Measurements from ENCODE around the gene MRPL52. TPM values are rescaled to one million over a fixed set of nuclear protein-coding genes. Genes with fewer than 3 reads are reported as not detected.
A peak's percentile ranks its signal among the peaks of the same experiment; 100 is the strongest.

MRPL52 gene
- total RNA-seq, 1 experiment from 2014 or later = 180 TPM

DNA sequence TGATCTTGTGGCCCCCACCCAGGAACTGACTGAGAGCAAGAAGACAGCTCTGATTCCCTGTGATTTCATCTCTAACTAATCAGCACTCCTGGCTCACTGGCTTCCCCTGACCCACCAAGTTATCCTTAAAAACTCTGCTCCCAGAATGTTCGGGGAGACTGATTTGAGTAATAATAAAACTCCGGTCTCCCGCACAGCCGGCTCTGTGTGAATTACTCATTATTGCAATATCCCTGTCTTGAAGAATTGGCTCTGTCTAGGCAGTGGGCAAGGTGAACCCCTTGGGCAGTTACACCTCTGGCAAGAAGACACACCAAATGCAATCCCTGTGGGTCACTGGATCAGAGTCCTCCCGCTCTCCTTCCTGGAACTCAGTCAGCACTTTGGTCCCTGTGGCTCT lies 35.7 kb upstream of the MRPL52 start:
- ChIA-PET POLR2A (ENCODE audit: unreplicated experiment) (no interaction called here), CTCF (no interaction called here)
- BruUV-seq (replicated peaks) = no TSS peak
- Histone ChIP-seq H3K4me3 (ENCODE audit: low read length) (no peak overlapping the region), H3K4me2 (ENCODE audit: low read length) (no peak overlapping the region), H3K9me2 (replicated peaks; ENCODE audit: low read length) (no peaks in the 10 kb centered on the region), H3F3A (ENCODE audit: low read length, unreplicated experiment) (no peaks in the 10 kb centered on the region), H4K20me1 (ENCODE audit: low read length) (no peaks in the 10 kb centered on the region), H3K36me3 (ENCODE audit: low read depth, low read length) (no peaks in the 10 kb centered on the region), H3K27me3 (ENCODE audit: low read length) (no peaks in the 10 kb centered on the region), H3K9ac (ENCODE audit: low read length) (no peak overlapping the region), H3K9me3 (ENCODE audit: low read length) (no peaks in the 10 kb centered on the region), H2AFZ (ENCODE audit: low read length) (no peak overlapping the region), H3K79me2 (ENCODE audit: low read length) (no peaks in the 10 kb centered on the region), H3K27ac (ENCODE audit: low read length) (no peak overlapping the region), H3K4me1 (ENCODE audit: insufficient read depth, low read length) (peaks cover 14% of the 10 kb centered on the region)
- intact Hi-C loops (cut with micrococcal nuclease) = no loop called here
- no peak for DNase-seq
- TF ChIP-seq EZH2 (IDR thresholded peaks at IDR 0.05; ENCODE audit: low read length, unreplicated experiment) = no peak
- ATAC-seq = no peak

DNA sequence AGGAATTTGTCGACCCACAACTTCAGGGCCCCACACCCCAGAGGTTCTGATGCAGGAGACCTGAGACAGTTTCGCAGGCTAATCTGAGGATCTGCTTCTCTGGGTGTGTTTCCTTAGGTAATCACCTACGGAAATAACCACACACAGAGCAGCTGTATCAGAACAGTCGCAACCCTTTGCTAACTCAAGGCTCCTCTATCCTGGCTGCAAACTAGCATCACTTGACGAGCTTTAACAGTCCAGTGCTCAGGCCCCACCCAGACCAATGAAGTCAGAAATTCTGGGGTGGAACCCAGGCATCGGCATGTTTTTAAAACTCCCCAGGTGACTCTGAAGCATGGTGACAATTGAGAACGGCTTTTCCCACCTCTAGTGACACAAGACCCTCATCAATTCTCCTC lies 35.1 kb upstream of the MRPL52 start:
- ChIA-PET CTCF (no interaction called here), POLR2A (ENCODE audit: unreplicated experiment) (no interaction called here)
- no peak for TF ChIP-seq EZH2 (IDR thresholded peaks at IDR 0.05; ENCODE audit: low read length, unreplicated experiment)
- TF ChIP-seq, protein P1, sequence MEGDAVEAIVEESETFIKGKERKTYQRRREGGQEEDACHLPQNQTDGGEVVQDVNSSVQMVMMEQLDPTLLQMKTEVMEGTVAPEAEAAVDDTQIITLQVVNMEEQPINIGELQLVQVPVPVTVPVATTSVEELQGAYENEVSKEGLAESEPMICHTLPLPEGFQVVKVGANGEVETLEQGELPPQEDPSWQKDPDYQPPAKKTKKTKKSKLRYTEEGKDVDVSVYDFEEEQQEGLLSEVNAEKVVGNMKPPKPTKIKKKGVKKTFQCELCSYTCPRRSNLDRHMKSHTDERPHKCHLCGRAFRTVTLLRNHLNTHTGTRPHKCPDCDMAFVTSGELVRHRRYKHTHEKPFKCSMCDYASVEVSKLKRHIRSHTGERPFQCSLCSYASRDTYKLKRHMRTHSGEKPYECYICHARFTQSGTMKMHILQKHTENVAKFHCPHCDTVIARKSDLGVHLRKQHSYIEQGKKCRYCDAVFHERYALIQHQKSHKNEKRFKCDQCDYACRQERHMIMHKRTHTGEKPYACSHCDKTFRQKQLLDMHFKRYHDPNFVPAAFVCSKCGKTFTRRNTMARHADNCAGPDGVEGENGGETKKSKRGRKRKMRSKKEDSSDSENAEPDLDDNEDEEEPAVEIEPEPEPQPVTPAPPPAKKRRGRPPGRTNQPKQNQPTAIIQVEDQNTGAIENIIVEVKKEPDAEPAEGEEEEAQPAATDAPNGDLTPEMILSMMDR (conservative IDR thresholded peaks at IDR 0.05; ENCODE audit: low read depth, low read length) = no peak
- TF ChIP-seq EZH2phosphoT487 (IDR thresholded peaks at IDR 0.05; ENCODE audit: borderline replicate concordance, low read length) = no peak
- DNase-seq = no peak
- H3K79me2 ChIP-seq (ENCODE audit: low read length) = no peaks in the 10 kb centered on the region
- H3K36me3 ChIP-seq (ENCODE audit: low read depth, low read length) = no peaks in the 10 kb centered on the region
- H3K4me3 ChIP-seq (ENCODE audit: low read length) = no peak overlapping the region
- H3K27ac ChIP-seq (ENCODE audit: low read length) = no peak overlapping the region
- peaks cover 8% of the 10 kb centered on the region for H3K4me1 ChIP-seq (ENCODE audit: insufficient read depth, low read length)
- no TSS peak for BruUV-seq (replicated peaks)
- H3K9me3 ChIP-seq (ENCODE audit: low read length) = no peaks in the 10 kb centered on the region
- no peaks in the 10 kb centered on the region for H3K9me2 ChIP-seq (replicated peaks; ENCODE audit: low read length)
- H3F3A ChIP-seq (ENCODE audit: low read length, unreplicated experiment) = no peaks in the 10 kb centered on the region
- H3K27me3 ChIP-seq (ENCODE audit: low read length) = no peaks in the 10 kb centered on the region
- H4K20me1 ChIP-seq (ENCODE audit: low read length) = no peaks in the 10 kb centered on the region
- H2AFZ ChIP-seq (ENCODE audit: low read length) = no peak overlapping the region
- ATAC-seq = no peak
- H3K9ac ChIP-seq (ENCODE audit: low read length) = no peak overlapping the region
- no peak overlapping the region for H3K4me2 ChIP-seq (ENCODE audit: low read length)
- intact Hi-C loops (cut with micrococcal nuclease) = no loop called here

- ChIA-PET CTCF (no interaction called here), POLR2A (ENCODE audit: unreplicated experiment) (no interaction called here)
- ATAC-seq (no peak; the same call in 1 of the 2 replicates), DNase-seq (peak; percentile 27)
- no peaks in the 10 kb centered on the region for H4K20me1 ChIP-seq (ENCODE audit: low read length)
- H2AFZ ChIP-seq (ENCODE audit: low read length) = no peak overlapping the region
- intact Hi-C loops (cut with micrococcal nuclease) = no loop called here
- no TSS peak for BruUV-seq (replicated peaks)
- TF ChIP-seq EZH2phosphoT487 (IDR thresholded peaks at IDR 0.05; ENCODE audit: borderline replicate concordance, low read length) (no peak), EZH2 (IDR thresholded peaks at IDR 0.05; ENCODE audit: low read length, unreplicated experiment) (no peak)
- TF ChIP-seq, protein P1 (conservative IDR thresholded peaks at IDR 0.05; ENCODE audit: low read depth, low read length) = no peak
- H3K4me1 ChIP-seq (ENCODE audit: insufficient read depth, low read length) = peaks cover 3% of the 10 kb centered on the region; the same call in 1 of the 2 replicates
- no peaks in the 10 kb centered on the region for H3K36me3 ChIP-seq (ENCODE audit: low read depth, low read length)
- no peaks in the 10 kb centered on the region for H3K27me3 ChIP-seq (ENCODE audit: low read length)
- H3K4me2 ChIP-seq (ENCODE audit: low read length) = no peak overlapping the region
- no peaks in the 10 kb centered on the region for H3K9me3 ChIP-seq (ENCODE audit: low read length)
- no peaks in the 10 kb centered on the region for H3F3A ChIP-seq (ENCODE audit: low read length, unreplicated experiment)
- no peak overlapping the region for H3K27ac ChIP-seq (ENCODE audit: low read length)
- no peaks in the 10 kb centered on the region for H3K79me2 ChIP-seq (ENCODE audit: low read length)
- no peak overlapping the region for H3K9ac ChIP-seq (ENCODE audit: low read length)
- H3K4me3 ChIP-seq (ENCODE audit: low read length) = no peak overlapping the region
- no peaks in the 10 kb centered on the region for H3K9me2 ChIP-seq (replicated peaks; ENCODE audit: low read length)
Observed at GRCh38 chr14:22796087-22796707, 33.5 kb upstream of the MRPL52 start.

All from PC-3 (cell line).